ENCODE data around the gene PCDHGC3.

Gene PCDHGC3

GRCh38 chr5:141487131-141487530 is 11.4 kb downstream of the PCDHGC3 start:
- Histone ChIP-seq H3K4me1 (peaks cover 91 to 100% (median 97%) of the 10 kb centered on the region in 10 experiments), H3K27me3 (no peaks in the 10 kb centered on the region), H3K4me3 (peak overlapping the region in 1 of 10 experiments; percentile 9; a peak in 1 of 20 replicates), H3K9ac (no peak overlapping the region), H3K36me3 (peaks cover 13 to 90% (median 53%) of the 10 kb centered on the region in 11 experiments), H3K4me2 (peak overlapping the region; percentile 93 to 99 (median 97); a peak in 21 of 22 replicates), H3K27ac (no peak overlapping the region), H4K20me1 (peaks cover 5 to 88% (median 76%) of the 10 kb centered on the region in 11 experiments; a peak in 17 of 22 replicates), H3K9me3 (replicated peaks in 1 of 11) (peaks cover 0 to 14% (median 0%) of the 10 kb centered on the region in 11 experiments; a peak in 4 of 22 replicates)
- TF ChIP-seq Cebpa-rat (IDR thresholded peaks at IDR 0.05), result no peak

GRCh38 chr5:141488591-141489561 is 13.1 kb downstream of the PCDHGC3 start, which contains the start of gene PCDHGC5:
Gene PCDHGC5 (plus strand): TSS chr5:141489081. CDS start chr5:141489241, 160 bp downstream.
- Histone ChIP-seq H3K4me3 (peak within 1 kb of the TSS in 4 of 10 experiments; percentile 63 to 77 (median 66); a peak in 7 of 20 replicates), H4K20me1 (peaks cover 5 to 72% (median 60%) of the 10 kb centered on the region in 11 experiments; a peak in 17 of 22 replicates), H3K4me1 (peaks cover 97 to 100% (median 99%) of the 10 kb centered on the region in 10 experiments), H3K9me3 (replicated peaks in 1 of 11) (peaks cover 0 to 14% (median 0%) of the 10 kb centered on the region in 11 experiments; a peak in 4 of 22 replicates), H3K36me3 (peaks cover 13 to 79% (median 53%) of the 10 kb centered on the region in 11 experiments), H3K27ac (peak within 1 kb of the TSS in 3 of 11 experiments; percentile 2 to 23 (median 13); a peak in 3 of 22 replicates), H3K27me3 (no peaks in the 10 kb centered on the region), H3K9ac (peak within 1 kb of the TSS in 5 of 11 experiments; percentile 3 to 37 (median 17); a peak in 5 of 22 replicates), H3K4me2 (peak within 1 kb of the TSS; percentile 93 to 99 (median 97))
- no peak for TF ChIP-seq Cebpa-rat (IDR thresholded peaks at IDR 0.05)

GRCh38 chr5:141489841-141490240 is 14.1 kb downstream of the PCDHGC3 start:
- peaks cover 98 to 100% (median 100%) of the 10 kb centered on the region in 10 experiments for H3K4me1 ChIP-seq

GRCh38 chr5:141490271-141490670 is 14.5 kb downstream of the PCDHGC3 start:
- Histone ChIP-seq H3K27ac (peak overlapping the region in 2 of 11 experiments; percentile 91 to 94; a peak in 2 of 22 replicates), H4K20me1 (peaks cover 3 to 59% (median 46%) of the 10 kb centered on the region in 11 experiments; a peak in 17 of 22 replicates), H3K9me3 (replicated peaks in 1 of 11) (peaks cover 0 to 14% (median 0%) of the 10 kb centered on the region in 11 experiments; a peak in 4 of 22 replicates), H3K9ac (peak overlapping the region in 3 of 11 experiments; percentile 86 to 88 (median 88); a peak in 5 of 22 replicates), H3K36me3 (peaks cover 13 to 68% (median 51%) of the 10 kb centered on the region in 11 experiments), H3K4me1 (peaks cover 98 to 100% (median 100%) of the 10 kb centered on the region in 10 experiments), H3K27me3 (no peaks in the 10 kb centered on the region), H3K4me3 (peak overlapping the region in 6 of 10 experiments; percentile 62 to 77 (median 64); a peak in 9 of 20 replicates), H3K4me2 (peak overlapping the region; percentile 93 to 99 (median 97))
- no peak for TF ChIP-seq Cebpa-rat (IDR thresholded peaks at IDR 0.05)

More at GRCh38 chr5:141489841-141490240, 14.1 kb downstream of the PCDHGC3 start:
- peak overlapping the region in 3 of 11 experiments; percentile 1 to 9 (median 2); a peak in 1 of 22 replicates for H3K27ac ChIP-seq
- H4K20me1 ChIP-seq, result peaks cover 4 to 63% (median 50%) of the 10 kb centered on the region in 11 experiments; a peak in 17 of 22 replicates
- no peaks in the 10 kb centered on the region for H3K27me3 ChIP-seq
- TF ChIP-seq Cebpa-rat (IDR thresholded peaks at IDR 0.05), result no peak
- peak overlapping the region in 4 of 10 experiments; percentile 63 to 77 (median 66); a peak in 7 of 20 replicates for H3K4me3 ChIP-seq
- peak overlapping the region; percentile 93 to 99 (median 97) for H3K4me2 ChIP-seq
- peaks cover 13 to 73% (median 53%) of the 10 kb centered on the region in 11 experiments for H3K36me3 ChIP-seq
- H3K9ac ChIP-seq, result peak overlapping the region in 3 of 11 experiments; percentile 17 to 88 (median 37); a peak in 4 of 22 replicates
- peaks cover 0 to 14% (median 0%) of the 10 kb centered on the region in 11 experiments; a peak in 4 of 22 replicates for H3K9me3 ChIP-seq (replicated peaks in 1 of 11)

- Histone ChIP-seq H3K27ac (peak overlapping the region in 9 of 11 experiments; percentile 88 to 97 (median 94); a peak in 18 of 22 replicates), H3K4me2 (peak overlapping the region; percentile 93 to 99 (median 97)), H3K4me3 (peak overlapping the region; percentile 52 to 77 (median 62); a peak in 18 of 20 replicates), H3K36me3 (peaks cover 12 to 63% (median 46%) of the 10 kb centered on the region in 11 experiments), H4K20me1 (peaks cover 0 to 54% (median 41%) of the 10 kb centered on the region in 11 experiments; a peak in 17 of 22 replicates), H3K9ac (peak overlapping the region in 10 of 11 experiments; percentile 82 to 90 (median 86); a peak in 20 of 22 replicates), H3K9me3 (replicated peaks in 1 of 11) (peaks cover 0 to 14% (median 0%) of the 10 kb centered on the region in 11 experiments; a peak in 4 of 22 replicates), H3K27me3 (no peaks in the 10 kb centered on the region), H3K4me1 (peaks cover 98 to 100% (median 100%) of the 10 kb centered on the region in 10 experiments)
- no peak for TF ChIP-seq Cebpa-rat (IDR thresholded peaks at IDR 0.05)
Measured at GRCh38 chr5:141490771-141491170, 15.0 kb downstream of the PCDHGC3 start.

GRCh38 chr5:141491323-141492167 is 15.8 kb downstream of the PCDHGC3 start:
- Histone ChIP-seq H3K36me3 (peaks cover 4 to 62% (median 43%) of the 10 kb centered on the region in 11 experiments; a peak in 21 of 22 replicates), H3K27me3 (no peaks in the 10 kb centered on the region)

GRCh38 chr5:141492168-141492885 is 16.6 kb downstream of the PCDHGC3 start:
- Histone ChIP-seq H3K4me3 (peak overlapping the region; percentile 52 to 77 (median 62)), H3K27me3 (no peaks in the 10 kb centered on the region), H3K27ac (peak overlapping the region; percentile 69 to 97 (median 92); a peak in 21 of 22 replicates), H3K36me3 (peaks cover 0 to 62% (median 43%) of the 10 kb centered on the region in 11 experiments; a peak in 20 of 22 replicates), H3K4me2 (peak overlapping the region; percentile 93 to 99 (median 97)), H3K9ac (peak overlapping the region; percentile 80 to 90 (median 86)), H3K9me3 (replicated peaks in 1 of 11) (no peaks in the 10 kb centered on the region; a peak in 1 of 22 replicates), H3K4me1 (peaks cover 90 to 100% (median 100%) of the 10 kb centered on the region in 10 experiments), H4K20me1 (peaks cover 0 to 38% (median 25%) of the 10 kb centered on the region in 11 experiments; a peak in 13 of 22 replicates)
- TF ChIP-seq Cebpa-rat (IDR thresholded peaks at IDR 0.05), result no peak

More at GRCh38 chr5:141491323-141492167, 15.8 kb downstream of the PCDHGC3 start:
- Histone ChIP-seq H3K4me2 (peak overlapping the region; percentile 93 to 99 (median 97)), H3K4me3 (peak overlapping the region; percentile 52 to 77 (median 62)), H4K20me1 (peaks cover 0 to 46% (median 33%) of the 10 kb centered on the region in 11 experiments; a peak in 14 of 22 replicates), H3K4me1 (peaks cover 98 to 100% (median 100%) of the 10 kb centered on the region in 10 experiments), H3K27ac (peak overlapping the region in 10 of 11 experiments; percentile 81 to 97 (median 93); a peak in 21 of 22 replicates), H3K9me3 (replicated peaks in 1 of 11) (peaks cover 0 to 7% (median 0%) of the 10 kb centered on the region in 11 experiments; a peak in 3 of 22 replicates), H3K9ac (peak overlapping the region; percentile 80 to 90 (median 86))
- no peak for TF ChIP-seq Cebpa-rat (IDR thresholded peaks at IDR 0.05)

All from BLaER1 treated with 17β-estradiol and CSF1 and Interleukin-3, amounts not matched to agents 10 nM and 100 nM (cell line).